ENCODE results near the gene PLXNA2.

The PLXNA2 gene

GRCh38 chr1:208085655-208086515 is 158.3 kb downstream of the PLXNA2 start:
- DNase-seq = no peak

DNA sequence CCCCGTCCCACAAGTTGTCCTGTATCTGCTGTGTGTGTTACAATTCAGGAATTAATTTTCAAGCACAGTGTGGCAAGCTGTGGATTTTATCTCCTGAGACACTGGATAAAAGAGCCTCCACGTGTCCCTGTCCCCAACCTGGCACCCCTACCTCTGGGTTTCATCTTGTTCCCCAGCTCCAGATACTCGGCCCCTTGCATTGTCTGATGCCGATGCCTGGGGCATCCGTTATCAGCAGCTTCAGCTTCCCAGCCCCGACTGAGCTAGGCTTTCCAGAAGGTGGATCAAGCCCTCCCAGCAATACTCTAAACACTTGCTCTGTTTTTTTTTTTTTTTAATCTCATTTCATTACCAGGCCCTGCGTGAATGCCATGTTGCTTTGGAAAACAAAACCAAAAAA is 159.4 kb downstream of the PLXNA2 start:
- no peak for DNase-seq

DNA sequence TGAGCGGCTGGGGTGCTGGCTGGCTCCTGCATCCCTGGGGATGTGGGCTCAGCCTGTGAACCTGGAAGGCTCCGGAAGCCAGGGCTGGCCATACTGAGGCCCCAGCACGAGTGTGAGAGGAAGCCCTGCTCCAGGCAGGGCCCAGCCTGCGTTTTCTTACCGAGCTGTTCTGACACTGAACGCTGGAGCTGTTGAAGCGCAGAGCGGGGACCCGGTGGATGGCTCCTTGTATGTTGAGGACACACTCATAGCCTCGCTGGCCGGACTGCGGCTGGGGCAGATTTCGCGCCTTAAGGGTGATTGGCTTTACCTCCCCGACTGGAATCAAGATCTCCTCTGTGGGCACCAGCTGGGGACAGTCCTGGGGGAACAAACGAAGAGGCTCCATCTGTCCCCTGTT is 160.0 kb downstream of the PLXNA2 start:
- no peak for DNase-seq

GRCh38 chr1:208083715-208084085 is 160.5 kb downstream of the PLXNA2 start:
- DNase-seq = no peak

GRCh38 chr1:208083016-208083714 is 161.0 kb downstream of the PLXNA2 start:
- DNase-seq = no peak

DNA sequence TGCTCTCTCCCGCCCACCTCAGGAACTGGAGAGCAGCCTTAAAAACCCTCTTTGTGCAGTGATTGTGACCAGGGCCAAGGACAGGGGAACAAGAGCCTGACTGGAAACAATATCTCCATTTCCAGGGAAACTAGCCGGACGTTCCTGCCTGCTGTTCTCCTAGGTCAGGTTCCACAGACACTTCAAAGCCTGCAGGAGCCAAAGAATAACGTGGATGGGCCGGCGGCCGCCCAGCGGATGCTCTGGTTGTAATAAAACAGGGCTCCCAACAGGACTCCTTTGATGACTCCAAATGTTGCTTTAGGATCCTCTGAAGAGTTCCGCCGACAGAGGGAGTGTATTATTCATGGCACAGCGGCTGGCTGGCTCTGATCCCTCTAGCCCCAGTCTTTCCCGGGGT is 162.2 kb downstream of the PLXNA2 start:
- no peak for DNase-seq

GRCh38 chr1:208080396-208081286 is 163.5 kb downstream of the PLXNA2 start:
- no peak for DNase-seq

DNA sequence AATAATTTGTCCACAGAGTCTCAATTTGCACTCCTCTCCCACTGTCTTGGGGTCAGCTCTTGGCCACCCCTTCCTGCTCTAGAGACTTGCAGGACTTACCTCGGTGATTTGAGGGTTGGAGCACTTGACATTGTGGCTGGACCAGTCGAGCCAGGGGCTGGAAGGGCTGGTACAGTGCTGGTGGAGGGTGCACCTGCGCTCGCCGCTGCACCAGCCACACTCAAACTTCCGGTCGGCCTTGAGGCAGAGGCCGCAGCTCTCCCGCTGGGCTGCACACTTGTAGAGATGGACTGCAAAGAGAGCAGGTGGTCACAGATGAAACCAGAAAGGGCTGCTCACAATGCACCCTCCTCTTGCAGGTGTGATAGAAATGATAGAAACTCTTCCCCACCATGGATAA is 165.0 kb downstream of the PLXNA2 start:
- DNase-seq = no peak

- no peak for DNase-seq
Observed at GRCh38 chr1:208078752-208079151, 165.4 kb downstream of the PLXNA2 start.

DNA sequence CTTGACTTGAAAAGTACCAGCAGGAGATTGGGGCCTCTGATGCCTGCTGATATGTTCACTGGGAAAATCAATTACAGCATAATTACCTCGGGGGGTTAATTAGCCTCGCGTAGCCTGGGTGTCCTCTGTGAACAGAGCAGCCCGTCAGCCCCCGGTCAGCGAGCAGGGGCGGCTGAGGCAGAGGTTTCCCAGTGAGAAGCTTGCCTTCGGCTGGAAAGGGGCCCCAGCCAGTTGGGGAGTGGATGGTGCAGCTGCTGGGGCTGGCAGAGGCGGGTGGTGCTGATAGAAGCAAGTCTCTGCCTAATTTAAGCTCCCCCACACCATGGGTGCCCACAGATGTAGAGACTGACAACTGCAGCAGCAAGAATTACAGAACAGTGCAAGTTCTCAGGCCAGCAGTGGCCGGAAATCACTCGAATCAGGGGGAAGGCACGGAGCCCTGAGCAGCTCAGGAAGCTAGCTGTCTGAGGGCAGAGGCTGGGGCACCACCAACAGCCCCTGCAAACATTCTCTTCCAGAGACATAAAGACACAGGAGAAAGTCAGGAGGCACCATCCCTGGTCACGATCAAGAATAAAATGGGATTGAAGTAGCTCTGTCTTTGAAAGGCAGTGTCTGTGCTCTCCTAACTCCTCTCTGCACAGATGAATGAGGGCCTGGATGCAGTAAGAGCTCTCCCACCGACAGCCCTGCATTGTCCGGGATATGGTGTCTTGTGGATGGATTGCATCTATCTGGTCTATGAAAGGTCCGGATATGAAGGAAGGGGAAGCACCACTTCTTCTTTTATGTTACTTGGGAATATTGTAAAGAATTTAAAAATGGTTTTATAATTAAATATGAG is 166.7 kb downstream of the PLXNA2 start:
- no peak for DNase-seq

DNA sequence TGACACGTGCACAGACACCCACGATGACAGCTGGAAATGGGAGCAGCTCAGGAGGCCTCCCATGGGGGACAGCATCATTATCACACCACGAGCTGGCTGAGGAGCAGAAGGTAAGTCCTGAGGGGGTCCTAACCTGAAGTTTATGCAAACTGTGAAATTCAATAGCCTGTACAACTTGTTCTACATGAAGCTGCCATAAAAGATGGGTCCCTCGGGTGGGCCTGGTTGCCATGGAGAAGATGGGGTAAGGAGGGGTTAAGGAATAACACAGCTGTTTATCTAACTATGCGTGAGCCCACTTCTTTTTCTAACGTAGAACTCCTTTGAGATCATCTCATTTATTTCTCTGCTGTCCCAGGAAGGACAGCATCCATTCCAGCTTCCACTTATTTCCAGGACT is 169.8 kb downstream of the PLXNA2 start:
- DNase-seq = no peak

DNA sequence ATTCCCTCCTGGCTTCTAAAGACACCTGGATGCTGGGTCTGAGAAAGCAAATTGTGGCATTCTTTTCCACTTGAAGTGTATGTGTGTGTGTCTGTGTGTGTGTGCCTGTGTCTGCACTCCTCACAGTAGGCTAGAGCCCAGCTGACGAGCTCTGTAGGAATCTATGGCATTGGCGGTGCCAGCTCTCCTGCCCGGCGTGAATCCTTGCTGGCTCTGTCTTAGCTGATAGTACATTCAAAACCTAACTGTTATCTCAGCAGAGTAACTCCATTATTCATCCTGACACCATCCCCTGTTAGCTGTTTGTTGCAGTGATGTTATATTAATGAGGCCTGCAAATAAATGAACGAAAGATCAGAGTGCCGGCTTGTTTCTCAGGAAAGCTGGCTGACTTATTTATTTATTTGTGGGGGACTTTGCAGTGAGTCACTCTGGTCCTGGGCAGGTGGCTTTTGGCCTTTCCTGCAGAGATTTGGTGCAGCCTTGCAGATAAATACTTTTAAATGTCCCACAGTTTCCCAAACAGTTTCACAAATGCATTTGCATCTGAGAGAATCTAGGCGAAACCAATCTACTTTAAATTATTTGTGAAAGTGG is 172.7 kb downstream of the PLXNA2 start:
- no peak for DNase-seq

DNA sequence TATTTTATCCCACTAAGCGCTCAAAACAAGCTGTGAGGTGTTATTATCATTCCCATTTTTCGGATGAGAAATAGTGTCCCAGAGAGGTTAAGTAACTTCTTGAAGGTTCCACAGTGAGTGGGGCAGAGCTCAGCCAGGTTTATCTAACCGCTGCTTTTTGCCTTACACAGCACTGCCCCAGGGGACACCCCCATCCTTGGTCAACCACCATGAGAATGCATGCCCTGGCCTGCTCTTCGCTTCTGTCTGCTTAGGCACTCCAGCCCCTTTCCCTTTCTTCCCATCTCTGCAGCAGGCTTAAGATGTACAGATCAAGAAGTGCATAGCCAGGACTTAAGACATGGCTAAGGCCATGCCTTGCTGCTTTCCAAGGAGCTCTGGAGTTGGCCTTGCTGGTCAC is 174.3 kb downstream of the PLXNA2 start:
- no peak for DNase-seq

GRCh38 chr1:208069317-208069716 is 174.9 kb downstream of the PLXNA2 start:
- no peak for DNase-seq

GRCh38 chr1:208068908-208069307 is 175.3 kb downstream of the PLXNA2 start:
- no peak for DNase-seq

- DNase-seq = no peak
Observed at GRCh38 chr1:208068407-208068806, 175.8 kb downstream of the PLXNA2 start.

- DNase-seq = no peak
Observed at GRCh38 chr1:208066583-208066982, 177.6 kb downstream of the PLXNA2 start.

- DNase-seq = no peak
Observed at GRCh38 chr1:208065862-208066261, 178.3 kb downstream of the PLXNA2 start.

- DNase-seq = no peak
Observed at GRCh38 chr1:208061632-208062031, 182.6 kb downstream of the PLXNA2 start.

- no peak for DNase-seq
Observed at GRCh38 chr1:208061118-208061517, 183.1 kb downstream of the PLXNA2 start.

DNA sequence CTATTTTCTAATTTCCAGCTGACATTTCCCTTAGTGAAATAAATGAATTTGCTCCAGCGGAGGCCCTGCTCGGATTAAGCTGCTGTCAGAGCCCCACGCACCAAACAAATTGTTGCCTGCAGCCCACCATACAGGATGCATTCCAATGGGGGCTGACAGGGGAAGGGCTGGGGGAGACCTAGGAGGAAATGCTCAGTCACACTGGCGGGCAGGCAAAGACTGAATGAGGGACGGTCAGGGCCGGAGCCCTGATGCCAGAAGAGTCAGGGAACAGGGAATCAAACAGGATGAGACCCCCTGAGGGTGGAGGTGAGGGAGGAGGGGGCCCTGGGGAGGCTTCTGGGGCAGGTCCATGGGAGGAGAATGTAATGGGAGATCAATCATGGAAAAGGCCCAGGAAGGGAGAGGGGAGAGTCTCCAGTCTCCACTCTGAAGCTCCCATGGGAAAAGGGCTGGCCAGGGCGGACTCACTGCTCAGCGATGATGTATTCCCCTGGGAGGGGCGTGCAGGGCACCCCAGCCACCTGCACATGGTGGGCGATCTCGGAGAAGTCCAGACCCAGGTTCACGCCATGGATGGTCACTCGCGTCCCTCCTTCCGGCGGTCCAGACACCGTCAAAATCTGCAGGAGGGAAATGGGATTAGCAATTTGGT is 183.8 kb downstream of the PLXNA2 start:
- no peak for DNase-seq
